Measurements from ENCODE around the gene CDH13. TPM values are rescaled to one million over a fixed set of nuclear protein-coding genes. Genes with fewer than 3 reads are reported as not detected.

The CDH13 gene
- total RNA-seq, 2 donors from 2014 or later: 2.9 TPM; not detected in 1

DNA sequence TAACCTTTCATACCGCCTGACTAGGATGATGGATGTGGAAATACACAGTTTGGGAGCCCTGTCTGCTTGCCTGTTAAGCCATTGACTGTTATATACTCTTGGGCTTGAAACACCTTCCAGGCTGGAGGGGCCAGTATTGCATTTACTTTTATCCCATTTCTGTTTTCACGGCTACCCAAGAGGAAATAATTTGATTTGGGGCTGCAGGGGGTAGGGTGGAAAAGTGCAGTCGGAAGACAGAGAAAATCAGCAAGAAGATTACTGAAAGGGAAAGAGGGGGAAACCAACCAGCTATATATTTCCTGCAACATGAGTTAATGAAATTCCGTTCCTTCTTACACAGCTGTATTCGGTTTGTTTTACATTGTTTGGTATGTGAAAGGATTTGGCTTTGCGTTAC is 202.5 kb downstream of the CDH13 start:
- H3K36me3 ChIP-seq (replicated peaks in 1 of 2; ENCODE audit: insufficient read depth in 1 of 2, low read depth in 2 of 2): no peaks in the 10 kb centered on the region
- no peaks in the 10 kb centered on the region for H3K9me3 ChIP-seq
- H3K4me3 ChIP-seq: no peak overlapping the region
- intact Hi-C loops (cut with DNase I): no loop called here
- TF ChIP-seq, protein P1, sequence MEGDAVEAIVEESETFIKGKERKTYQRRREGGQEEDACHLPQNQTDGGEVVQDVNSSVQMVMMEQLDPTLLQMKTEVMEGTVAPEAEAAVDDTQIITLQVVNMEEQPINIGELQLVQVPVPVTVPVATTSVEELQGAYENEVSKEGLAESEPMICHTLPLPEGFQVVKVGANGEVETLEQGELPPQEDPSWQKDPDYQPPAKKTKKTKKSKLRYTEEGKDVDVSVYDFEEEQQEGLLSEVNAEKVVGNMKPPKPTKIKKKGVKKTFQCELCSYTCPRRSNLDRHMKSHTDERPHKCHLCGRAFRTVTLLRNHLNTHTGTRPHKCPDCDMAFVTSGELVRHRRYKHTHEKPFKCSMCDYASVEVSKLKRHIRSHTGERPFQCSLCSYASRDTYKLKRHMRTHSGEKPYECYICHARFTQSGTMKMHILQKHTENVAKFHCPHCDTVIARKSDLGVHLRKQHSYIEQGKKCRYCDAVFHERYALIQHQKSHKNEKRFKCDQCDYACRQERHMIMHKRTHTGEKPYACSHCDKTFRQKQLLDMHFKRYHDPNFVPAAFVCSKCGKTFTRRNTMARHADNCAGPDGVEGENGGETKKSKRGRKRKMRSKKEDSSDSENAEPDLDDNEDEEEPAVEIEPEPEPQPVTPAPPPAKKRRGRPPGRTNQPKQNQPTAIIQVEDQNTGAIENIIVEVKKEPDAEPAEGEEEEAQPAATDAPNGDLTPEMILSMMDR (IDR thresholded peaks at IDR 0.05): no peak
- DNase-seq (no peak), ATAC-seq (no peak)
- H3K27ac ChIP-seq: no peak overlapping the region
- WGBS, 2 donors: 62 to 75% methylated on average over 6 of the region's 6 CpGs
- H3K4me1 ChIP-seq: no peaks in the 10 kb centered on the region
- no peaks in the 10 kb centered on the region for H3K27me3 ChIP-seq

DNA sequence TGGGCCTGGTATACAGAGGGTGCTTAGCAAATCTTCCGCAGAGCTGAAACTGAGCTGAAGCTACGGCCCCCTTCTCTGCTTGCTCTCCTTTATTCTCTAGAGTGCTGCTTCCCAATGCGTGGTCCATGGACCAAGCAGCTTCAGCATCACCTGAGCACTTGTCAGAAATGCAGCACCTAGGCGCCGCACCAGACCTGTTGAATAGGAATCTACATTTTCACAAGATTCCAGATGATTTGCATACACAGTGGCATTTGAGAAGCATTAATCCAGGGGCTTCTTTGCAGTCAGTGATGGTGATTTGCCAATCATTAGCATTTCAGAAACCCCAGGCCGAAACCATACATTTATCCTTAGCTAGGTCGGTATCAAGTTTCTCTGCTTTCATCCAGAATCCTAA is 204.2 kb downstream of the CDH13 start:
- no peak for ATAC-seq
- Histone ChIP-seq H3K27ac (no peak overlapping the region), H3K27me3 (no peaks in the 10 kb centered on the region), H3K4me1 (no peaks in the 10 kb centered on the region), H3K9me3 (no peaks in the 10 kb centered on the region), H3K4me3 (no peak overlapping the region), H3K36me3 (replicated peaks in 1 of 2; ENCODE audit: insufficient read depth in 1 of 2, low read depth in 2 of 2) (no peaks in the 10 kb centered on the region)
- TF ChIP-seq, protein P1 (IDR thresholded peaks at IDR 0.05): no peak
- no peak for TF ChIP-seq POLR2A (IDR thresholded peaks at IDR 0.05)
- intact Hi-C loops (cut with DNase I): no loop called here
- WGBS, 2 donors: 63 to 76% methylated on average over 7 of the region's 7 CpGs
- DNase-seq: no peak

DNA sequence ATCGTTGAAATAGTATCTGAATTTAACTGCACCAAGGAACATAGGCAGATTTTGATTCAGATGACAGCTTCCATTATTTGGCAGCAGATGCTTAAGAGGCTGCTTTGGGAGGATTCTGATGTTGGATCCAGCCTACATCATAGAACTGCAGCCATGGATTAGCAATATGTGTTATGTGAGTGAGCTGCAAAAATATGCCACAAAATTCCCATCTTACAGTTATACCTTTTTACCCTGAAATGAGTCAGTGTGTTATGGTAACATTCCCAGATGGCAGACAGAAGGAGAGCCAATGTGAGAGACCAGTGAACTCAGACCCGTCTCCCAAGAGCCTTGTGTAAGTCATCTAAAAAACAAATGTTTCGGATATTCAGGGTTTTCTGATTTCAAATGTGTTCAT is 206.1 kb downstream of the CDH13 start:
- WGBS, 2 donors: 66 to 67% methylated on average over 3 of the region's 3 CpGs
- intact Hi-C loops (cut with DNase I): no loop called here

DNA sequence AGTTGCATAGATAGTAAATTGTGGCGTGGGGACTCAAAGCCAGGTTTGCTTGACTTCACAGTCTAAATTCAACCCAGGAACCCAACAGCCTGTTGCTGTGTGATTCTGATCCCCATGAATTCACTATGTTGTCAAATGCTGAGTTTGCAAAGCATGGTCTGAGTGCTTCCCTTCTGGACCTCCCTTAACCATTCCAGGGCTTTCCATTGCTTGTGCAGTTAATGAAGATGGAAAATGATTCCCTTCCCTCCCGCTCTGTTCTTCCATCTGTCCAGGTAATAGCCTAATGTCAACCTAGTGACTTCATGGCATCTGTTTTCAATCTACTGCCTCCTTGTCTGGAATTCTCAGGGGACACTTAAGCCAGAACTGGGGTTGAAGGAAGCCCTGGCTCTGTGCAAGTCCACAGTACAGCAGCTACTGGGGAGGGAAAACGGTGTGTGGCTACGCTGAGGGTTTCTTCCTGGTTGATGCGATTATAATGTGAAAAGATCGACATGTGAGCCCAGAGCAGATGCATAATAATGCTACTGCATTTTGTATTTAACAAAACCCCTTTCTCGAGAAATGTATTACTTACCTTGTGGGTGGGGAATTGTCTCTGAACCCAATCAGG is 206.7 kb downstream of the CDH13 start:
- Histone ChIP-seq H3K27ac (no peak overlapping the region), H3K36me3 (replicated peaks in 1 of 2; ENCODE audit: insufficient read depth in 1 of 2, low read depth in 2 of 2) (no peaks in the 10 kb centered on the region), H3K27me3 (no peaks in the 10 kb centered on the region), H3K4me3 (no peak overlapping the region), H3K4me1 (no peaks in the 10 kb centered on the region), H3K9me3 (no peaks in the 10 kb centered on the region)
- WGBS, 2 donors: 82 to 83% methylated on average over 7 of the region's 7 CpGs
- ATAC-seq: no peak
- DNase-seq: no peak
- intact Hi-C loops (cut with DNase I): no loop called here
- TF ChIP-seq POLR2A (IDR thresholded peaks at IDR 0.05): no peak
- TF ChIP-seq, protein P1 (IDR thresholded peaks at IDR 0.05): no peak

More for the DNA sequence above, 206.1 kb downstream of the CDH13 start:
- Histone ChIP-seq H3K4me1 (no peaks in the 10 kb centered on the region), H3K4me3 (no peak overlapping the region), H3K36me3 (replicated peaks in 1 of 2; ENCODE audit: insufficient read depth in 1 of 2, low read depth in 2 of 2) (no peaks in the 10 kb centered on the region), H3K27ac (no peak overlapping the region), H3K27me3 (no peaks in the 10 kb centered on the region), H3K9me3 (no peaks in the 10 kb centered on the region)
- ATAC-seq: no peak
- DNase-seq: no peak
- TF ChIP-seq, protein P1 (IDR thresholded peaks at IDR 0.05): no peak
- TF ChIP-seq POLR2A (IDR thresholded peaks at IDR 0.05): no peak

DNA sequence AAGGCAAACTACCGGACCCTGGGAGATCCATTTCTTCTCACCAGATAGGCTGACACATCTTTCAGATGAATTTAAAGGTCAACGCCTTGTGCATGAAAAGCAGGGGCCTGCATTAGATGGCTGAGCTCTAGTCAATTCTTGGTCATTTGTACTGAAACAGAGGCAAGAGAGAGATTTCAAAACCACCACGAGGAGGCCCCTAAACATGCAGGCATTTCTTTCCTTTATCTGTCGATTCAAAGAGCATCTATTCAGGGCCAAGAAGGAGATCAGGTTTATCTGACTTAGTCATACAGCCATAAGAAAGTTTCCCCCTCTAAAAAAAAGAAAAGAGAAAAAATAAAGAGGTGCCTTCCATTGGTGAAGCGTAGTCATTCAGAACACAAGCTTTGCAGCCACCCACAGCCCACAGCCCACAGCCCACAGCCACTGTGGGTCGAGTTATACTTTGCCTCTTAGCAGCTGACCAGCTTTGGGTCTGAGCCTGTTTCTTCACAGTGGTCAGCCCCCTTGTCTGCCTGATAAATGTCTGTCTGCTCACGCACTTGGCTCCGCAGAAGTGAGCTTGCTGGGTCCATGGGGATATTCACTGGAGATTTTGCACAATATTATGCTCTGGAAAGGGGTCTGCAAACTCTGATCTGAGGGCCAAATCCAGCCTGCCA is 207.5 kb downstream of the CDH13 start:
- intact Hi-C loops (cut with DNase I): no loop called here
- no peaks in the 10 kb centered on the region for H3K36me3 ChIP-seq (replicated peaks in 1 of 2; ENCODE audit: insufficient read depth in 1 of 2, low read depth in 2 of 2)
- ATAC-seq (no peak), DNase-seq (no peak)
- 71 to 77% methylated on average over 8 of the region's 8 CpGs for WGBS, 2 donors
- no peak overlapping the region for H3K27ac ChIP-seq
- no peaks in the 10 kb centered on the region for H3K9me3 ChIP-seq
- TF ChIP-seq, protein P1 (IDR thresholded peaks at IDR 0.05): no peak
- TF ChIP-seq POLR2A (IDR thresholded peaks at IDR 0.05): no peak
- H3K4me1 ChIP-seq: no peaks in the 10 kb centered on the region
- H3K4me3 ChIP-seq: no peak overlapping the region
- H3K27me3 ChIP-seq: no peaks in the 10 kb centered on the region

All from body of pancreas (tissue), 4 donors.